ENCODE measurements around the gene PRKCZ. TPM values are rescaled to one million over a fixed set of nuclear protein-coding genes. Genes with fewer than 3 reads are reported as not detected.
A peak's percentile ranks its signal among the peaks of the same experiment; 100 is the strongest.

Gene PRKCZ
- 58.3 TPM for total RNA-seq

DNA sequence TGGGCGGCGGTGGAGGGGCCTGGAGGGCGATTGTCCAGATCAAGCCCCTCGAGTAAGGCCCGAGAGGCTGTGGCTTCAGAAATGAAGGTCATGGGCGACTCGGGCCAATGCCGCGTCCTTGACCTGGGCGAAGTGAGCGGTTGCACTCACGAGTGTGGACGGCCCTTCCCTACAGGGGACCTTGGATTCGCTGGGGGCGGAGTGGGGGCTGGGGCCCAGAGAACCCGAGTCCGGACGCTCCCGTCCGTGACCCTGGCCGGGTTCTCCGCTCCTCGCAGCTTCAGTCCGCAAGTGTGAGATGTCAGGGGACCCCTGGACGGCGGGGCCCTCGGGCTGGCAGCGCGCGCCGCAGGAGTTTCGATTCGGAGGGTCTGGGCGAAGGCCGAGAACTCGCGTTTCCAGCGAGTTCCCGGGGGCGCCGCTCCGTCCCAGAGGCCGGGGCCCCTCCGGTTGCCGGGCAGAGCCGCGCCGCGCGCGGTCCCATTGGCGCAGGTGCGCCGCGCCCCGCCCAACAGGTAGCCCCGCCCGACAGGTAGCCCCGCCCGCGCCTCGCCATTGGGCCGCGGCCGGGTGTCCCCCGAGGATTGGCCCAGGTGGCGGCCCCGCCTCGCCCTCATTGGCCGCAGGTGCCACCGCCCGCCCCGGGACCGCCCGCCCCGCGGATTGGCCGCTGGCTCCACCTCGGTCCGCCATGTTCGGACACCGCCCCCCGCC, at the start of gene PRKCZ:
Gene PRKCZ, plus strand, starts transcription at position 694 of the 714 bp plus-strand sequence. CDS start 220 bp downstream, outside the sequence.
- no peak for DNase-seq

DNA sequence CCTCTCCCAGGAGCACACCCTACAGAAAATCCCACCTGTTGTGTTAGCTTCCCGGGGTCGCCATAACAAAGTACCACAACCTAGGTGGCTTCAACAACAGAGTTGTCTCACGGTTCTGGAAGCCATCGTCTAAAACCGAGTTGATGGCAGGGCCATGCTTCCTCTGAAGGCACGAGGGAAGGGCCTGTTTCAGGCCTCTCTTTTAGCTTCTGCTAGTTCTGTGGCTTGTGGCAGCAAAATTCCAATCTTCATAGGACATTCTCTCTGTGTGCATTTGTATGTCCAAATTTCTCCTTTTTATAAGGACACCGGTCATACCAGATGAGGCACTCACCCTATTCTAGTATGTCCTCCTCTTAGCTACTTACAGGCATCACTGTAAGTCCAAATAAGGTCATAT, 49.8 kb upstream of the PRKCZ start:
- no peak for DNase-seq

- DNase-seq: no peak
These were observed 49.4 kb upstream of the PRKCZ start for GRCh38 chr1:2000850-2001249.

GRCh38 chr1:2001773-2002411, 48.3 kb upstream of the PRKCZ start:
- no peak for DNase-seq

GRCh38 chr1:2003541-2004131, 46.6 kb upstream of the PRKCZ start, which contains the start of gene CFAP74:
Gene CFAP74, minus strand, starts transcription at chr1:2003786. Its CDS starts 12,830 bp downstream, at chr1:1990956.
- peak; percentile 45 for DNase-seq

- no peak for DNase-seq
These were observed 45.4 kb upstream of the PRKCZ start for GRCh38 chr1:2004856-2005255.

DNA sequence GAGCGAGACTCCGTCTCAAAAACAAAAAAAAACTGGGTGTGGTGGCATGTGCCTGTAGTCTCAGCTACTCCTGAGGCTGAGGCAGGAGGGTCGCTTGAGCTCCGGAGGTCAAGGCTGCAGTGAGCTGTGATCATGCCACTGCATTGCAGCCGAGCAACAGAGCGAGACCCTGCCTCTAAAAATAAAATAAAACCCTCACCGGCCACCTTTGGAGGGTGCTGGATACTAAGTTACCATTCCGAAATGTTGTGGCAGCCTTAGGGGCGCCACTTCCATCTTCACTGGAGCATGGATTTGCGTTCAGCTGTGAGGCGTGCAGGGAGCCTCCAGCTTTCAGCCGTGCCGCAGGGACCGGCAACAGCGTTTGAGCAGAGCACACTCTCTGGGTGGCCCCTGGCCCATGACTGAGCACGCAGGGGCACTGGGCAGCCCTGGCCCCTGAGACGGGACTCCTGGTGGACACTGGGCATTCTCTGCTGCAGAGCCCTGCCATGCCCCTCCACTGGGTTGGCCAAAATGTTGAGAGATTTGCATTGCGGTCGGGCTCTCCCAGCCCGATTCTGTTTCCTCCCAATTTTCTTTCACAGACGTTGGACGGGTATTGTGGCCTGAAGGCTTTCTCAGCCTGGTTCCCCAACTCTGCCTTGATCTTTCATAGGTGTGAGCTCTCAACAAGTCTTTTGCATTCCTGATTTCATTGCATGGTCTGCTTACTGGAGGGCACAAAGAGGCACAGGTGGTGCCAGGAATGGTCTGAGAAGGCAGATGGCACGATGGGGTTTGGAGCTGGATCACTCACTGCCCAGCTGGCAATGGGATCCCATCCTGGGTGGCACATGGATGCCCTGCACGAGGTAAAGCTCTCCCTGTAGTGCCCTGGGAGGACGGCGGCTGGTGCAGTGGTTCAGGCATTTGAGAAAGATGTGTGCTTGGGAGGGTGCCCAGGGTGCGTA, 40.8 kb upstream of the PRKCZ start:
- no peak for DNase-seq

GRCh38 chr1:2014181-2014580, 36.0 kb upstream of the PRKCZ start:
- no peak for DNase-seq

DNA sequence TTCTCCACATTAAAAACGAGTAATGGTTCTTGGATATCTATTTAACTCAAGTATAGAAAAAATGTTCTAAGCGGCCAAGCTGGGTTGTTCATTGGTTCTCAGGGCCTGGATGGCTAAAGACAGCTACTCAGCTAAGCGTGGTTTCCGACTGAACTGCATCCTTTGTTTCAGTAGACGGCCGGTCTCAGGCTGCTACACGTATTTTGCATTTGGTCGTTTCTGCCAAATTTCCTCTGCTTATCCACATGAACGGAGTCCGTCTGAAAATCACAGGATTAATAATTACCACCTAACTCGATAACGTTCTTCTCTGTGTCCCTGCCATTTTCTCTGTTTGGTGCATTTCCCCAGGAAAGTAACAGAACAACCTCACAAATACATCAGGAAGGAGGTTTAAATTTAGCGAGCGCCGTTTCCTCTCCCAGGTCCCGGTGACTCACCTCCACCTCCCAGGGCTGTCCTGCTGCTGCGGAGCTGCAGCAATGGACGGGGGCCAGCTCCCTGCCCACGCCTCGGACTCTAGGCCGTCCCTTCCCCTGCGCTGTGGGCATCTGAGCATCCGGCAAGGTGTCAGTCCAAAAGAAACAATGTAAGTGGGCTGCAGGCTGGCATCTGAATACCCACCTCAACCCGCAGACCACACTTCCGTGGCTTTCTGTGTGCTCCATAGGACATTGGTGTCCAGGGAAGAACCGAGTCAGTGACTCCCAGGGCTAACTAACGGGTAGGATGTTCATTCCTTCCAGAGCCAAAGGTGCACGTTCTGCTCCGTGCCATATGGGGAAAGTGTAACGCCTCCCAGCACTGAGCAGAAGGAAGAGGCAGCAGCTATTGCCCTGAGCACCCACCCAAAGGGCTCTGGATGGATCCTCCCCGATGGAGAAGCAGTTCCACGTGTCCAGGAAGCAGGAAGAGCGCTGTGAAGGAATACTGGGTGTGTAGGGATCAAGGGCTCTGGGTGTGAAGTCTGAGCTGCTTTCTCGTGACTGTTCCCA, 35.2 kb upstream of the PRKCZ start:
- peak; percentile 51 for DNase-seq

- DNase-seq: no peak
These were observed 34.1 kb upstream of the PRKCZ start for GRCh38 chr1:2016123-2016522.

GRCh38 chr1:2018217-2019171, 31.7 kb upstream of the PRKCZ start:
- DNase-seq: no peak

DNA sequence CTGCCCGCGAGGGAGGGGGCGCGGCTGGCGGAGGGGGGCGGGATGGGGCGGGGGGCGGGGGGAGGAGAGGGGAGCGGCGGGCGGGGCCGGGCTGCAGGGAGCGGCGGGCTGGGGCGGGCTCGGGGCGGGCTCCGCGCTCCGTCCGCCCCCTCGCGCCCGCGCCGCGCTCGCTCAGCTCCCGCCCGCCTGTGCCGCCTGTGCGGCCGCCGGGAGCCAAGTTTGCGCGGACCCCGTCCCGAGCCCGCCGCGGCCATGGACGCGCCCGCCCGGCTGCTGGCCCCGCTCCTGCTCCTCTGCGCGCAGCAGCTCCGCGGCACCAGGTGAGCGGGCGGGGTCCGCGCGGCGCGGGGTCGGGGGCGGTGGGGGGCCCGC, 31.1 kb upstream of the PRKCZ start, which contains the start of gene GABRD:
Gene GABRD, plus strand, starts transcription at position 174 of the 372 bp plus-strand sequence. Its CDS starts 79 bp downstream, at position 253.
- DNase-seq: no peak

GRCh38 chr1:2019571-2020309, 30.5 kb upstream of the PRKCZ start:
- no peak for DNase-seq

DNA sequence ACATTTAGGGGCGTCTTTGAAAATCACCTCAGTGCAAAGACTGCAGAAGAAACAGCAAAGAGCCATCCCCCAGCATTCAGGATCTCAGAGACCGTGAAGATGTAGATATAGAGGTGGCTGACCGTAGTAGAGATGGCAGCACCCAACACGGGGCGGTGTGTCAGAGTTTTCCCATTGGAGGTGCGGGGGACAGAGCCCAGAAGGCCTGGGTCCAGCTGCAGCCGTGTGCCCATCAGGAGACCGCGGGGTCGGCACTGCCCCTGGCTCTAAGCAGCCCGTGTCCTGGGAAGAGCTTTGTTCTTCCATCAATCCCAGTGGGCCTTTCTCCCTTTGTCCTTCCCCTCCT, 29.9 kb upstream of the PRKCZ start:
- no peak for DNase-seq

DNA sequence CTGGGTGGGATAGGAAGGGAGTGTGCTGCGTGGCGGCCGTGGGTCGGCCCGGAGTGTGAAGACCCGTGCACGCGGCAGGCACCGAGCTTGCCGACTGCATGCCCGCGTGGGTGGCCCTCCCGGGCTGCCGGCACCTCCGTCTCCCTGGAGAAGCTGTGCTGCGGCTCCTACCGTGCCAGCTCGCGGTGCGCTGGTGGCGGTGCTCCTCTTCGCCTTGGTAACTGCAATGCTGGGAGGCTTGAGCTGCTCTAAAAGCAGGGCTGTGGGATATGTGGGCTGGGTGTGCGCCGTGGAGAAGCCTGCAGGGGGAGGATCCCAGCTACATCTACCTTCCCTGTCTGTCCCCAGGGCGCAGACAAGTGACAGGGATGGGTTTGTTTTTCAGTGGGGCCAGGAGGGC, 28.7 kb upstream of the PRKCZ start:
- DNase-seq: peak; percentile 75

GRCh38 chr1:2022063-2022770, 28.0 kb upstream of the PRKCZ start:
- DNase-seq: no peak

GRCh38 chr1:2023187-2023586, 27.0 kb upstream of the PRKCZ start:
- no peak for DNase-seq

- DNase-seq: no peak
These were observed 25.8 kb upstream of the PRKCZ start for GRCh38 chr1:2024451-2024850.

DNA sequence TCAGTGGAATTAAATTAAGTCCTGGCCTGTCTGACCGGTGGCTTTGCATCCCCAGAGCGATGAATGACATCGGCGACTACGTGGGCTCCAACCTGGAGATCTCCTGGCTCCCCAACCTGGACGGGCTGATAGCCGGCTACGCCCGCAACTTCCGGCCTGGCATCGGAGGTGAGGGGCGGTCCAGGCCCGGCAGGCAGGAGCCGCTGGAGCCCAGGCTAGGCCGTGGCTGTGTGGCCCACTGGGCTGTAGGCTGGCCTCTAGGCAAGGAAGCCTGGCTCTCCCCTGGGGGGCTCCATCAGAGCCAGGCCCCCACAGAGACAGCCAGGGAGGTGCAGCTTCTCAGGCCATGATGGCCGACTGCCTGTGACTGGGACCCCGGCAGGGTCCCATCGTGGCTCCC, 25.3 kb upstream of the PRKCZ start:
- DNase-seq: no peak
